Activated T-cell treated with anti-CD3 and anti-CD28 coated beads, Interleukin-2, amount 50 U/mL, for 48 hours (primary cell): Measurements from ENCODE around the gene FRMD4A.

ENCODE experiments used
- DNase-seq, 2 experiments: peaks; one replicate each; pipeline ENCODE4 v3.0.0-alpha.2; 2020

Gene FRMD4A

GRCh38 chr10:14040787-14041631, 289.7 kb downstream of the FRMD4A start:
- no peak for DNase-seq

- DNase-seq = no peak
Measured at GRCh38 chr10:14039968-14040668, 290.6 kb downstream of the FRMD4A start.

- no peak for DNase-seq
Measured at GRCh38 chr10:14036233-14036632, 294.5 kb downstream of the FRMD4A start.

- no peak for DNase-seq
Measured at GRCh38 chr10:14035506-14035905, 295.2 kb downstream of the FRMD4A start.

GRCh38 chr10:14032406-14032998, 298.2 kb downstream of the FRMD4A start:
- peak; percentile 61 to 67 for DNase-seq

- no peak for DNase-seq
Measured at GRCh38 chr10:14026325-14026724, 304.4 kb downstream of the FRMD4A start.

GRCh38 chr10:14025283-14026189, 305.2 kb downstream of the FRMD4A start:
- no peak for DNase-seq

GRCh38 chr10:14024329-14025202, 306.2 kb downstream of the FRMD4A start:
- no peak for DNase-seq

GRCh38 chr10:14023673-14024328, 306.9 kb downstream of the FRMD4A start:
- no peak for DNase-seq

GRCh38 chr10:14022954-14023672, 307.6 kb downstream of the FRMD4A start:
- no peak for DNase-seq

GRCh38 chr10:14022052-14022451, 308.7 kb downstream of the FRMD4A start:
- no peak for DNase-seq

GRCh38 chr10:14020037-14020664, 310.6 kb downstream of the FRMD4A start:
- no peak for DNase-seq

- no peak for DNase-seq
Measured at GRCh38 chr10:14017467-14017866, 313.3 kb downstream of the FRMD4A start.

- DNase-seq = no peak
Measured at GRCh38 chr10:14016931-14017333, 313.8 kb downstream of the FRMD4A start.

GRCh38 chr10:14016011-14016536, 314.6 kb downstream of the FRMD4A start:
- no peak for DNase-seq

GRCh38 chr10:14014423-14014822, 316.3 kb downstream of the FRMD4A start:
- no peak for DNase-seq

- DNase-seq = no peak
Measured at GRCh38 chr10:14010769-14011574, 319.8 kb downstream of the FRMD4A start.

GRCh38 chr10:14010101-14010558, 320.6 kb downstream of the FRMD4A start:
- DNase-seq = no peak
